Natural killer cell (primary cell): Measurements from ENCODE around the gene CUX1. TPM values are rescaled to one million over a fixed set of nuclear protein-coding genes. Genes with fewer than 3 reads are reported as not detected.

Experiments used
- ATAC-seq, 3 donors: fragments of 150-1000 bp in 2 of 3; fragments of 200-7000 bp in 1 of 3; cut with Tn5 transposase; 1 replicate in 1 of 3; 2 replicates in 2 of 3; pipeline ENCODE4 v1.10.0; 2021; ENCODE audit warnings: mild to moderate bottlenecking in 2 of 3, moderate library complexity in 2 of 3
- DNase-seq, 2 donors: peaks; one replicate each; pipeline versions ENCODE4 v3.0.0 to v3.0.0-alpha.2; 2013 to 2021; ENCODE audit warnings: mixed read lengths in 1 of 2
- H3K27ac ChIP-seq: one replicate; pipeline ENCODE4 v1.5.1; 2013; ENCODE audit warnings: mild to moderate bottlenecking, low read length
- H3K27me3 ChIP-seq: one replicate; pipeline ENCODE4 v1.6.1; 2013; ENCODE audit warnings: low read length; ENCODE audit not compliant: control insufficient read depth, insufficient read depth
- H3K36me3 ChIP-seq: one replicate; pipeline ENCODE4 v1.6.1; 2013; ENCODE audit warnings: low read length; ENCODE audit not compliant: control insufficient read depth, insufficient read depth
- H3K4me1 ChIP-seq: one replicate; pipeline ENCODE4 v1.6.1; 2013; ENCODE audit warnings: low read length; ENCODE audit not compliant: control insufficient read depth, insufficient read depth
- H3K4me3 ChIP-seq: one replicate; pipeline ENCODE4 v1.5.1; 2013; ENCODE audit warnings: low read length
- H3K9me3 ChIP-seq: one replicate; pipeline ENCODE4 v1.6.1; 2013; ENCODE audit warnings: low read length; ENCODE audit not compliant: control insufficient read depth, insufficient read depth
- H3K27ac Mint-ChIP-seq, 2 donors: one replicate each; pipeline ENCODE4 v1.8.0; 2022; ENCODE audit warnings: mild to moderate bottlenecking in 2 of 2, mixed read lengths in 2 of 2, moderate library complexity in 1 of 2
- H3K27me3 Mint-ChIP-seq, 2 donors: one replicate each; pipeline ENCODE4 v1.8.0; 2022; ENCODE audit warnings: low read depth in 2 of 2, mixed read lengths in 2 of 2
- H3K36me3 Mint-ChIP-seq: one replicate; pipeline ENCODE4 v1.8.0; 2022; ENCODE audit warnings: mixed read lengths
- H3K4me1 Mint-ChIP-seq, 2 donors: one replicate each; pipeline ENCODE4 v1.8.0; 2022; ENCODE audit warnings: mixed read lengths in 2 of 2
- H3K4me3 Mint-ChIP-seq: one replicate; pipeline ENCODE4 v1.8.0; 2022; ENCODE audit warnings: mild to moderate bottlenecking, moderate library complexity, mixed read lengths
- H3K9me3 Mint-ChIP-seq, 2 donors: one replicate each; pipeline ENCODE4 v1.8.0; 2022; ENCODE audit warnings: mixed read lengths in 2 of 2
- WGBS: methylation state at CpG from one replicate; pipeline ENCODE4 v1.1.7; 2013; ENCODE audit warnings: missing lambda C conversion rate; ENCODE audit not compliant: insufficient coverage; 5-methylcytosine and 5-hydroxymethylcytosine counted together
- intact Hi-C: fragments of 100-400 bp; cut with micrococcal nuclease; formaldehyde crosslinking; loops from one replicate; pipeline ENCODE4 v1.14.2; 2022
- total RNA-seq, 4 donors: library from RNA; stranded (reverse); fragments of 120-200 nt in 1 of 4; gene quantifications; one replicate each; pipeline versions ENCODE4 v1.2.3 to v1.2.4, GENCODE V29; 2013 to 2022
- TF ChIP-seq, protein P1 (sequence below): fragments of 200-600 bp; IDR thresholded peaks from one replicate; pipeline ENCODE4 v1.8.0; 2022; ENCODE audit warnings: antibody characterized with exemption

The CUX1 gene
- total RNA-seq, 3 donors from 2014 or later (not counting 1 experiment from before 2014, with no cell fraction given): 59.8 to 77.4 (median 73.6) TPM

DNA sequence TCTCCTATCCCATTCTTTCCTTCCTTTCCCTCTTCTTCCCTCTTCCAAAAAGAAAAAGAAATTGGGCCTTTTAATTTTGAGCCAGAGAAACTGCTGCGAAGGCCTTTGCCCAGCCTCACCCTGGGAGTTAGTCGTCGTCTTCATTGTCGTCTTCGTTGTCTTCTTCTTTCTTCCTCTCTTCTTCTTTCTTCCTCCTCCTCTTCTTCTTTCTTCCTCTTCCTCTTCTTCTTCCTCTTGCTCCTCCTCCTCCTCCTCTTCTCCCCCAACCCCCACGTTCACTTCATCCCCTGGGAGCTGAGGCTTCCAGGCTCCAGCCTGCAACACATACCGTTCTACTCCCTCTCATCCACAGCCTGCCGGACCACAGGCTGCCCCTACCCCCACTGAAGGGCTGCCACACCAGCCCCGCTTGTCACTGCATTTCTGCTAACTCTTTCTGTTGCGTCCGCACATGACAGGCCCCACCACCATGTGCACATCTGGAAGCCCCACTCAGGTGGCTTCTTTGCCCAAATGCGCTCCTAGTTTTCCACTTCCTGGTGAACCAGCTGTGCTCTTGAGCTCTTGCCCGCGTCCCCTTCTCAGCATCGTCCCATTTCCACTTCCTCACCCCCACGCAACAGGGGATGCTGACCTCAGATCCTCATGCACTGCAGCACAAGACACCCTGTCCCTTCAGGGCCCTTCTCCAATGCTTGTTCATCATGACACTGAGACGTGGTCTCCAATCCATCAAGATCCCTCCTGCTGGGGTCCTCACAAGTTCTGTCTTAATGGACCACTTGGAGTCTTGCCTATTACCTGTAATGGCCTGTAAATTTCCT lies 374.3 kb downstream of the CUX1 start:
- Mint-ChIP-seq H3K9me3 (no peaks in the 10 kb centered on the region), H3K36me3 (no peaks in the 10 kb centered on the region), H3K4me3 (no peak overlapping the region), H3K4me1 (no peaks in the 10 kb centered on the region), H3K27ac (no peak overlapping the region), H3K27me3 (no peaks in the 10 kb centered on the region)
- no peak for DNase-seq
- WGBS: 91% methylated on average over 17 of the region's 17 CpGs
- H3K27me3 ChIP-seq: no peaks in the 10 kb centered on the region
- TF ChIP-seq, protein P1, sequence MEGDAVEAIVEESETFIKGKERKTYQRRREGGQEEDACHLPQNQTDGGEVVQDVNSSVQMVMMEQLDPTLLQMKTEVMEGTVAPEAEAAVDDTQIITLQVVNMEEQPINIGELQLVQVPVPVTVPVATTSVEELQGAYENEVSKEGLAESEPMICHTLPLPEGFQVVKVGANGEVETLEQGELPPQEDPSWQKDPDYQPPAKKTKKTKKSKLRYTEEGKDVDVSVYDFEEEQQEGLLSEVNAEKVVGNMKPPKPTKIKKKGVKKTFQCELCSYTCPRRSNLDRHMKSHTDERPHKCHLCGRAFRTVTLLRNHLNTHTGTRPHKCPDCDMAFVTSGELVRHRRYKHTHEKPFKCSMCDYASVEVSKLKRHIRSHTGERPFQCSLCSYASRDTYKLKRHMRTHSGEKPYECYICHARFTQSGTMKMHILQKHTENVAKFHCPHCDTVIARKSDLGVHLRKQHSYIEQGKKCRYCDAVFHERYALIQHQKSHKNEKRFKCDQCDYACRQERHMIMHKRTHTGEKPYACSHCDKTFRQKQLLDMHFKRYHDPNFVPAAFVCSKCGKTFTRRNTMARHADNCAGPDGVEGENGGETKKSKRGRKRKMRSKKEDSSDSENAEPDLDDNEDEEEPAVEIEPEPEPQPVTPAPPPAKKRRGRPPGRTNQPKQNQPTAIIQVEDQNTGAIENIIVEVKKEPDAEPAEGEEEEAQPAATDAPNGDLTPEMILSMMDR: no peak
- peaks cover 20% of the 10 kb centered on the region for H3K36me3 ChIP-seq
- no peak overlapping the region for H3K4me3 ChIP-seq
- no peaks in the 10 kb centered on the region for H3K9me3 ChIP-seq
- H3K4me1 ChIP-seq: no peaks in the 10 kb centered on the region
- no peak for ATAC-seq
- intact Hi-C loops: no loop called here
- no peak overlapping the region for H3K27ac ChIP-seq

DNA sequence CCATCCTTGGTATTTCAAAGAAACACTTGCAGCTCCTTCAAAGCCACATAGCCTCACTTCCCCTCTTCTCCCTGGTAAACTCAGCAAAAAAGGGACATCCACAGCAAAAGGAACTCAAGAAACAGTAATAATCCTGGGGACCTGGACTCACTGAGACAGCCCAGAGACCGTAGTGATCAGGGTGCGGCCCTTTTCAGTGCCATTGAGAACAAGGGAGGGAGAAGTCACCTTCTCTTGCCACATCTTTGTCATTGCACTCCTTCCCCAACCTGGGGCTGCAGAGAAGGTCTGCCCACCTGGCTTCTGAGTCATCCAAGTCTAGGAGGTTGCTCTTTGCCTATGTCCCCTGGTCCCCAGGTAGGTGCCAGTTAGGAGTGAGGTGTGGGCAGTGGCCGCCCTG lies 375.4 kb downstream of the CUX1 start:
- ATAC-seq (no peak), DNase-seq (no peak)
- no peaks in the 10 kb centered on the region for H3K9me3 Mint-ChIP-seq
- H3K4me1 Mint-ChIP-seq: no peaks in the 10 kb centered on the region
- Histone ChIP-seq H3K4me3 (no peak overlapping the region), H3K27me3 (no peaks in the 10 kb centered on the region), H3K9me3 (no peaks in the 10 kb centered on the region), H3K4me1 (no peaks in the 10 kb centered on the region), H3K36me3 (peaks cover 26% of the 10 kb centered on the region), H3K27ac (no peak overlapping the region)
- no peak overlapping the region for H3K27ac Mint-ChIP-seq
- no peak overlapping the region for H3K4me3 Mint-ChIP-seq
- TF ChIP-seq, protein P1: no peak
- intact Hi-C loops: no loop called here
- H3K27me3 Mint-ChIP-seq: no peaks in the 10 kb centered on the region
- 87% methylated on average over 3 of the region's 3 CpGs for WGBS
- no peaks in the 10 kb centered on the region for H3K36me3 Mint-ChIP-seq

DNA sequence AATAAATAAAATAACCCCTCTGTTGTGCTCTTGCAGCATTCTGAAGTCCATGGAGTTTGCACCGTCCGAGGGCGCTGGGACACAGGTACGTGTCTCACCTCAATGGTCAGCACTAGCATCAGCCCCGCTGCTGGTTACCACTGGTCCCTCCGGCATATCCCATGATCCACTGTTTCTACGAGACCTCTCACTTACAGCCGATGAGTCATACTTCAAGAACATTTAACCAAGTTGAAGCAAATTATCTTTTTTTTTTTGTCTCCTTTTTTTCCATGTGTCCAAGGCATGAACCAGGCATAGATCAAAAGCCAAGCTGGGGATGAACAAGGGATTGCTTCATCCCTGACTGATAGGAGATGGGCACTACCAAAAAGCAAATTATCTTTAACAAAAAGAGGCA lies 376.4 kb downstream of the CUX1 start:
- H3K4me1 ChIP-seq: no peaks in the 10 kb centered on the region
- TF ChIP-seq, protein P1: no peak
- peaks cover 33% of the 10 kb centered on the region for H3K36me3 ChIP-seq
- Mint-ChIP-seq H3K27ac (no peak overlapping the region), H3K27me3 (no peaks in the 10 kb centered on the region), H3K9me3 (no peaks in the 10 kb centered on the region), H3K36me3 (no peaks in the 10 kb centered on the region), H3K4me3 (no peak overlapping the region), H3K4me1 (no peaks in the 10 kb centered on the region)
- no peak overlapping the region for H3K4me3 ChIP-seq
- DNase-seq: no peak
- H3K27ac ChIP-seq: no peak overlapping the region
- ATAC-seq: no peak
- H3K9me3 ChIP-seq: no peaks in the 10 kb centered on the region
- intact Hi-C loops: no loop called here
- 91% methylated on average over 8 of the region's 8 CpGs for WGBS
- no peaks in the 10 kb centered on the region for H3K27me3 ChIP-seq

DNA sequence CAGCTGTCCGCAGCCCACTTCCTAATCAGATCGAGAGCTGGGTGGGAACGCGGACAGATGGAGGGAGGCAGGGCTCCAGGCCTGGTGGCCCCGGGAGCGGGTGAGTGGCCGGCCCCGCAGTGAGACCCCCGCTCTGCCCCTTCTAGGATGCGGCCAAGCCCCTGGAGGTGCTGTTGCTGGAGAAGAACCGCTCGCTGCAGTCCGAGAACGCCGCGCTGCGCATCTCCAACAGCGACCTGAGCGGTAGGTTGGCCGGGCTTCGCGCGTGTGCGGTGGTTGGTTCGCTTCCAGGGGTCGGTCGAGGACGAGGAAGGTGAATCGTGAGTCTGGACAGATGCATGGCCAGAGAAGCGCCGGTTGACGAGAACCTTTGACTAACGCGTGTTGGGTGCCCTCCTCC lies 377.9 kb downstream of the CUX1 start:
- Histone ChIP-seq H3K4me1 (no peaks in the 10 kb centered on the region), H3K27me3 (no peaks in the 10 kb centered on the region), H3K36me3 (peaks cover 29% of the 10 kb centered on the region), H3K9me3 (no peaks in the 10 kb centered on the region), H3K27ac (no peak overlapping the region), H3K4me3 (no peak overlapping the region)
- intact Hi-C loops: no loop called here
- no peaks in the 10 kb centered on the region for H3K36me3 Mint-ChIP-seq
- no peak overlapping the region for H3K27ac Mint-ChIP-seq
- no peaks in the 10 kb centered on the region for H3K4me1 Mint-ChIP-seq
- ATAC-seq: no peak
- 97% methylated on average over 34 of the region's 34 CpGs for WGBS
- no peak overlapping the region for H3K4me3 Mint-ChIP-seq
- H3K27me3 Mint-ChIP-seq: no peaks in the 10 kb centered on the region
- TF ChIP-seq, protein P1: no peak
- DNase-seq: no peak
- H3K9me3 Mint-ChIP-seq: no peaks in the 10 kb centered on the region
